Activated naive CD8-positive, alpha-beta T cell treated with anti-CD3 and anti-CD28 coated beads, Interleukin-2, amount 50 U/mL, for 16 hours (primary cell): ENCODE data around the gene TCF15.
"Not testable (repeated sequence)": the region's sequence is repeated elsewhere in the genome, so short reads cannot be mapped to it uniquely, and the experiment has no call there.

ENCODE experiments used
- DNase-seq: peaks from one replicate; pipeline ENCODE4 v3.0.0-alpha.2; 2020; ENCODE audit warnings: low read depth, low spot score

TCF15 gene

DNA sequence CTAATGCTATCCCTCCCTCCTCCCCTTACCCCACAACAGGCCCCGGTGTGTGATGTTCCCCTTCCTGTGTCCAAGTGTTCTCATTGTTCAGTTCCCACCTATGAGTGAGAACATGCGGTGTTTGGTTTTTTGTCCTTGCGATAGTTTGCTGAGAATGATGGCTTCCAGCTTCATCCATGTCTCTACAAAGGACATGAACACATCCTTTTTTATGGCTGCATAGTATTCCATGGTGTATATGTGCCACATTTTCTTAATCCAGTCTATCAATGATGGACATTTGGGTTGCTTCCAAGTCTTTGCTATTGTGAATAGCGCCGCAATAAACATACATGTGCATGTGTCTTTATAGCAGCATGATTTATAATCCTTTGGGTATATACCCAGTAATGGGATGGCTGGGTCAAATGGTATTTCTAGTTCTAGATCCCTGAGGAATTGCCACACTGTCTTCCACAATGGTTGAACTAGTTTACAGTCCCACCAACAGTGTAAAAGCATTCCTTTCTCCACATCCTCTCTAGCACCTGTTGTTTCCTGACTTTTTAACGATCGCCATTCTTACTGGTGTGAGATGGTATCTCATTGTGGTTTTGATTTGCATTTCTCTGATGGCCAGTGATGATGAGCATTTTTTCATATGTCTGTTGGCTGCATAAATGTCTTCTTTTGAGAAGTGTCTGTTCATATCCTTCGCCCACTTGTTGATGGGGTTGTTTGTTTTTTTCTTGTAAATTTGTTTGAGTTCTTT is 31.0 kb downstream of the TCF15 start:
- not testable (repeated sequence) for DNase-seq

DNA sequence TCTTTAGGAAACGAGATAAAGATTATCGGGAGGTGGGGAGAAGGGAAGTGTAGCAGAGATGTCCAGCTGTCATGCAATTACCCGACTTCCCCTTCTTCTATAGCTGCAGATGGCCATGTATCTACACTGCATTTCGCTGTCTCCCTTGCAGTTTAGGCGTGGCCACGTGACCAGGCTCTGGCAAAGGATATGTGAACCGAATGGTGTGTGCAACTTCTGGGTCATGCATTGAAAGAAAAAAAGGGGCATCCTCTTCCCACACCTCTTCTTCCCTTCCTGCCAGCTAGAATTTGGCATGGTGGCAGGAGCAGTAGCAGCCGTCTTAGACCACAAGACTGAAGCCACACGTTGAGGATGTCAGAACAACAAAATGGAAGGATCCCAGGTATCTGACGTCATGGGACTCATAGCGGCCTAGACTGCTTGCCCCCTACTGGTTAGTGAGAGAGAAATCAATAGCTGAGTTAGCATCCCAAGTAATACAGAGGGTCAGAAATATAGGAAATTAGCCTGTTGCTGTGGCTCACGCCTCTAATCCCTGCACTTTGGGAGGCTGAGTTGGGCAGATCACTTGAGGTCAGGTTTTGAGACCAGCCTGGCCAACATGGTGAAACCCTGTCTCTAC is 32.8 kb downstream of the TCF15 start:
- no peak for DNase-seq

DNA sequence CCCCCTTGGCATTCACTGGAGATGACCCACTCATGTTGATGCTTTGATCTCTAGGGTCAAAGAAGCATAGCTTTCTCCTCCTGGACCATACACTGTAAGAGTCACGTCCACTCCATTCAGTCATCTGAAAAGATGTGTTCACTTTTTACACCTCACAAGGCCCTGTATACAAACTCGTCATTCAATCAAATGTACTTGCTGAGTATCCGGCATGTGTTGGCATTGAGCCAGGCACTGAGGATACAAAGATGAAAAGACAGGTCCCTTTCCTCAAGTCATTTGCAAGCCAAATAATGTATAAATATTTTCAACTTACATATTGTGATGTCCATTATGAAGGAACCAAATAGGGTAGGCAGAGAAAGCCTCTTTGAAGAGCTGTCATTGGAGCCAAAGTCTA is 34.0 kb downstream of the TCF15 start:
- DNase-seq = no peak

DNA sequence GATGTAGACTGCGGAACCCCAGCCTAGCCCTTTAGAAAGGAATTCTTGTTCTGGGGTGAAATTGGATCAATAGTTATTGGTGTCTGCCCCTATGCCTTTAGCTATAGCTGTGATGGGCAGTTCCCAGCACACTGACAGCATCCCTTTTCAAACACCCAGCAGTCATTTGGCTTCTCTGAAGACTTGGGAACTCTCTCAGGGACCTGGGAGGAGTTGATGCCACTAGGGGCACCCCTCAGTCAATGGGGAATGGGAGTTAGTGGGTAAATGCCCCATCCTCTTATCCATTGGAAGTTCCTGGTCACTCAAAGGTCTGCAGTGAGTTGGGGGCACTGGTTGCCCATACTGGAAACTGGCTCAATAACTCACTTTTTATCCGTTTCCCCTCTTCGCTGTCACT is 34.9 kb downstream of the TCF15 start:
- no peak for DNase-seq

DNA sequence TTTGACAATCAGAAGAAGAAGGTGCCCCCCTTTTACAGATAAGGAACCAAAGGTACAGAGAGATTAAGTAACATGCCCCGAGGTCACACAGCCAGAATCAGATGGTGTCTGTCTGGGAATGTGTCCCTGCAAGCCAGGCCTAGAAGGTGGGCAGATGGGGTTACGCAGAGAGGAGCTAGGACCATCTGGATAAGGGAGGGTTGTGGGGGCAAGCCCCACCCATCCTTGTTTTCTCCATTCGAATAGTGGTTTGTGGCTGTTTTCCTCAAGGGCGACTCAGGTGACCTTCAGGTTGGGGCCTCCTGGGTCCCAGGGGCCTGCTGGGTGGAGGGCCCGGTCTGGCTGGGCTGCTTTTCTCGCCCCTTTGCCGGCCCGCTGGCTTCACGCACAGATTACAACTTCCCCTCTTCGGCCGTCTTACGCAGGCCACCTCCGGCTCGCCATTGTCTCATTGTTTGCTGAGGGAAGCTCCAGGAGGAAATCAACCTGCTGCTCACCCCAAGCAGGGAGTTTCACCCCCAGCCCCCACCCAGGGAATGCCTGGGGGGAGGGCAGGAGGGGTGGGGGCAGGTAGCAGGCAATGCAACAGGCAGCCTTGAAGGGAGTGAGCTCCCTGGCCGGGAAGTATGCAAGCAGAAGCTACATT is 35.7 kb downstream of the TCF15 start:
- no peak for DNase-seq

DNA sequence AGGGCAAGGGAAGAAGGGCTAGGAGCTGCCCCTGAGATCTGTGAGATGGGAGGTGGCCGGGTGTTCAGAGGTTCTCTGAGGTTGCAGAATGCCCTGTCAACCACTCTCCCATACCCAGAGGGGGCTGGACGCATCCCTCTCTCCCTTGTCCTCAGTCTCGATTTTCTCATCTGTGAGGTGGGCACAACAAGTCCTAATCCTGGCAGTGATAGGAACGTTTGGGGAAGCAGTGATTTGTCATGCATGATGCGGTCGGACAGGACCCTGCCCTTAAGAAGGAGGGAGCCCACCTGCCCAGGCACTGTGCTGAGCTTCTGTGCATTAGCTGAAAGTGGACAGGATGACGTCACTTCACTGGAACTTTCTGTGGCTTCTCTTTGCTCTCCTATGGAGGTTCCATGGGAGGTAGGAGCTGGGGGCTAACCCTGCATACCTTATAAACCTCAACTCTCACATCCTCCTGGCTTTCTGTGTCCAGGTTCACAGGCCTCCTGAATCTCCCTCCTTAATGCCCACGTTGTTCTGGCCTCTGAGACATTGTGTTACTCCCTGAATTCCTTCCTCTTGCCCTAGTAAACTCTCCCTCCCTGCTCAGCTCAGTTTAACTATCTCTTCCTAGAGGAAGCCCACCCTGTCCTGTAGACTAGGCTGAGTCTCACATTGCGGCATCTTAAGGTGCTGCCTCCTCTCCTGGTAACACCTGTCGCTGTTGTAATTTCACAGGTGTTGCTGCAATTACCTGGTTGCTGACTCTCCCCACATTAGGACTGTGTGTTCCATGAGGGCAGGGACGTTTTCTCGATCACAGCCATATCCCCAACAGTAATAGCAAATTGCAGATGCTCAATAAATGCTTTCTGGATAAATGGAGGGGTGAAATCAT is 36.5 kb downstream of the TCF15 start:
- DNase-seq = no peak

DNA sequence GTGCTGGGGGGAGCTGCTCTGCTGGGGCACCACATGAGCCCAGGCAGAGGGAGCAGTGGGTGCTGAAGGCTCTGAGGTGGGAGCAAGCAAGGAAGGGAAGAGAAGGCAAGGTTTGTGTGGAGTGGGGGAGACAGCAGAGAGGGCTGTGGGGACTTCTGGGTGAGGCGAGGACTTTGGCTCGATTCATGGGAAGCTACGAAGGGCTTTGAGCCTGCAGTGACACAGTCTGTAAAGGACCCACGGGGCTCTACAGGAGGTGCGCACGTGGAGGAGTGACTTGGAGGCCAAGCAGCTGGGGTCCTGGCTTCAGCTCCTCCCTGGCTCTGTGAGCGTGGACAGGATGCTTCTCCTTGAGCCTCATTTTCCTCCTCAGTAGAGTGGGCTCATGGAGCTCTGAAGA is 37.4 kb downstream of the TCF15 start:
- DNase-seq = no peak

DNA sequence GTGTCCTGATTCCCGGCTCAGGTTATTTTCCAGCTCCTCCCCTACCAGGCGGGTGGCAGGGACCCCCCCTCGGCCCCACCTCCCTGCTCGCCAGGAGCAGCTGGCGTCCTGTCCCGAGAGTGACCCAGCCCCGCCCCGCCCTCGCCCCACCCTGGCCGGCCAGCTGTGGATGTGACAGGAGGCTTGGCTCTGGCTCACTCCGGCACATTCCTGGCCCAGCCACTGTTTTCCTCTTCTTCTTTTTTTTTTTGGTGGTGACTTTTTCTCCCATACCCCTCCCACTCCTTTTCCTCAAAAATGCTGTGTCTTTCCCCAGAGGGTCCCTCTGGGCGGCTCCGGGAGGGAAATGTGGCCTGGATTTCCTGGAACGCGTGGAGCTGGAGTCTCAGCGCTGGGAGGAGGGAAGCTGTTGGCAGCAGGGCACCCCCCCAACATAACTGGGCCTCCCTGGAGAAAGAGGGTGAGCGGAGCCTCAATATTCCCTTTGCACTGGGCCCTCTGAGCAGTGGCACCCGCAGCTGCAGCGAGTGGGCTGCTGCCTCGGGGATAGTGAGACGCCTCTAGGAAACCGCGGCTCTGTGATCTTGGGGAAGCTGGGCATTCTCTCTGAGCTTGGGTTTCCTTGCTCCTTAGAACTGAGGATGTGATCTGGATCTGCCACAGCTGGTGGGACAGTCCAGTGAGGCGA is 38.2 kb downstream of the TCF15 start:
- no peak for DNase-seq

DNA sequence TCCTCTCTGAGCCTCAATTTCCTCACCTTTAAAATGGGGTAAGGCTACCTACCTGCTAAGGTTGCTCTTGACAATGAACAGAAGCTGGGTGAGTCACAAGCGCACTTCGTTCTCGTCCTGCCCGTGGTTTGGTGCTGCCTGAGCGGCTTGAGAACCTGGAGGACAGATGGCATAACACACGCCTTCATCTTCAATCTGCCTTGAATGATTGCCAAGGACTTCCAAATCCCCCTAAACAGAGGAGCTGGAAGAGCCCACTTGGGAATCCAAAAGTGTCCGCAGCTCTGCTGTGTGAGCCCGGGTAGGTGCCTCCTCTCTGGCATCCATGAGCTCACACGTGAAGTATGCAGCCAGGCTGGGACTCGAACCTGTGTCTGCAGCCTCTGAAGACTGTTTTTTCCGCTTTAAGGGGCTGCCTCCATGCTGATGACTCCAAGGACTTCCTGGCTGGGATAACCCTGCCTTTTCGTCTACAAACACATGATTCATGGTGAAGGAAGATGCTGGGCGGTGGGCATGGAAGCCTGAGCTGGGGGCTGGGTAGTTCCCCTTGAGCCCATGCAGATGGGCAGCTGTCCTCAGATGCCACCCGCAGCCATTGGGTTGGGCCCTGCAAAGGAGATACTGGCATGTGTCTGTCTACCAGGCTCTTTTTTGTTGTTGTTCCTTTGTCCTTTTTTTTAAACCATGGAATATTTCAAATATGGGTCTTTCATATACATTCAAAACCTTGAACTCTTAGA is 41.3 kb downstream of the TCF15 start:
- DNase-seq = no peak

DNA sequence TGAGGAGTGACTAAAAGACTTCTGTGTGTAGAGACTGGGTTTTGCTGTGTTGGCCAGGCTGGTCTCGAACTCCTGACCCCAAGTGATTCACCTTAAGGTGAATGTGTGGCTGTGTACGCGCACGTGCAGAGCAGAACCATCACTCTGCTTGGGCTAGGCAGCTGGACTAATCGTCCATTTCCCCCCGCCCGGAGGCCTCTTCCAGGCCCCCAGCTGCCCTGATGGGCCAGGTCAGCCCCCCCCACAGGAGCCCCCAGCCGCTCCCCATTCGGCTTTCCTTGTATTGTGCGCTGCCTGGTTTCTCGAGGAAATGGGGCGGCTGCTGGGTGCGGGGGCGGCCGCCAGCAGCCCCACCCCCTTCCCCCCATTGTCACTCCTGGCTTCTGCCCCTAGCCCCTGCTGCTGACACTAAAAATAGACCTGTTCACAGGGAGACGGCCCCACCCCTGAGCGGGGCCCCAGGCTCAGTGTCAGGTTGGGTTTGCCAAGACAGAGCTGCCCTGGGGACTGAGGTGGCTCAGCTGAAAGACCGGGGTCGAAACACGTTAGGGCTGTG is 41.9 kb downstream of the TCF15 start:
- DNase-seq = no peak

DNA sequence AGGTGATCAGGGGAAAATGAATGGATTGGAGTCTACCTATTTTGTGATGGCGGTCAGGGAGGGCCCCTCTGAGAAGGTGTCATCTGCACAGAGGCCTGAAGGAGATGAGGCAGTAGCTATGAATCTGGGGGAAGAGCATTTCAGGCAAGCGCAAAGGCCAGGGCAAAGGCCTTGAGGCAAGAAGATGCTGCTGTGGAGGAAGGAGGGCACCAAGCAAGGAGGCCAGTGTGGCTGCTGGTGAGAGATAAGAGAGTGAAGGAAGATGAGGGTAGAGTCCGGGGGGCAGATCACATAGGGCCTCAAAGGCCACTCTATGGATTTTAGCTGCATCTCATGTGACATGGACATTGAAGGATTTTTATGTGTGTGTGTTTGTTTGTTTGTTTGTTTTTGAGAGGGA is 45.9 kb downstream of the TCF15 start:
- DNase-seq = no peak

DNA sequence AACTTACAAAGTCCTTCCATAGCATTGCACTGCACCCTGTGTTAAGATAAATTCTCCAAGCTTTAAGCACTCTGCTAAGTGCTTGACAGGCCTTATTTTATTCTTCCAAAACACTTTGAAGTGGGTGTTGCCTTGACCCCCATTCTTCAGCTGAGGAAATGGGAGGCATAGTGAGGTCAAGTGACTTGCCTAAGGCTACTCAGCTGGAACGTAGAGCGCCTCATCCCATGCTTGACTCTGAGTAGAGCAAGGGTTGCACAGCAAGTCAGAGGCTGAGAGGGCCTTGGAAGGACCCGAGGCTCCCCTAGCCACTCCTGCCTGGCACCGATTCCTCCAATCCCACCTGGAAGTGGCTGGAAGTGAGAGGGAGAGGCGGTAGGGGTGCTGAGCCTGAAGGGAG is 46.9 kb downstream of the TCF15 start:
- no peak for DNase-seq

DNA sequence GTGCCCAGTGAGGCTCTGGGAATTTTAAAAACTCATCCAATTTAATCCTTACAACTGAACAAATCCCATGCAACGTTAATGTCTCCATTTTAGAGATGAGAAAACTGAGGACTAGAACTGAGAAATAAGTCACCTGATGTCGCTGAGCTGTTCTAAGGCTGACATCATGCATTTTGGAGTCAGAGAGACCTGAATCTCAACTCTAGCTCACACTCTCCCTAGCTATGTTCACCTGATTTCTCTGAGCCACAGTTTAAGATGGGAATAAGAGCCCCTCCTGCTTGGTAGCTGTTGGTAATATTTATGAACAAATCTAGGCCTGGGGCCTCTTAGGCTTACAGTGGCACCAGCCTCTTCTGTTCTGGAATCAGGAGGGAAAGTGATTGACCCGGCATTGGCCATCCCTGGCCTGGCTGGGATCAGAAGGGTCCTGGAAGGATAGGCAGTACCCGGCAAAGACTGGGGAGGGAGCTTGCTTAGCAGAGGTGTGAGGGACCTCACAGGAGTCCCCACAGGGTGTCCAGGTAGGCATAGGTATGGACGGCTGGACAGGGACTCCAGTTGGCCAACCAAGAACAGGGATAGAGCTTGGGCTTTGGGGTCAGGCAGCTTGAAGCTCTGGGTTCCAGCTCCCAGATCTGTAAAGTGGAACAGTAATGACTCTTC is 47.7 kb downstream of the TCF15 start:
- no peak for DNase-seq

DNA sequence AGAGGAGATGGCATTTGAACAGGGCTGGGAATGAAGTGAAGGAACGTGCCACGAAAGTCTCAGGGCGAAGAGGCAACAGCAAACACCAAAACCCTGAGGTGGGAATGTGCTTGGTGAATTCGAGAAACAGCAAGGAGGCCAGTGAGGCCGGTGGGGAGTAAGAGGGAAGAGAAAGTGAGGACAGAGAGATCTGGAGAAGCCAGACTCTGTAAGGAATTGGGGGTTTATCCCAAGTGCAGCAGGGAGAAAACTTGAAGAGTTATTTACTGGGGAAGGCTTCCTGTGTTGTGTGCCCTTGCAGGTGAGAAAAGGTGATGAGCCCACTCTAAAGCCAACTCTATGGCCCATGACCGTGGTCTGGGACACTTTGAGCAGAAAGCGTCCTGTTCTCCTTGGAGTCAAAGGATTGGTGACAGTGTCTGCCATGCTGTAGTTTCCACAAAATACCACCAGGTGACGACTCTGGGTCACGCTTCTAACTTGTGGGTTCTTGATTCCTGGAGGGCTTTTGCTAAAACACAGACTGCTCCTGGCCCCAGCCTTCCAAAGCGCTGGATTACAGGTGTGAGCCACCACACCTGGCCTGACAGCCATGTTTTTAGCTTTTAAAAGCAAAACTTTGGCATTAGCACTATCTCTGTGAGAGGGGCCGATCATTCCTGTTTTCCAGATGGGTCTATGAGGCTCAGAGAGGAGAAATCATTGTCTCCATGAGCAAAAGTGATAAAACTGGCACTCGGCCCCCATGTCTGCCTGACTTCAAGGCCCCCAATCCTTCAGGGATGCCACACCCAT is 48.5 kb downstream of the TCF15 start:
- DNase-seq = peak; percentile 14

DNA sequence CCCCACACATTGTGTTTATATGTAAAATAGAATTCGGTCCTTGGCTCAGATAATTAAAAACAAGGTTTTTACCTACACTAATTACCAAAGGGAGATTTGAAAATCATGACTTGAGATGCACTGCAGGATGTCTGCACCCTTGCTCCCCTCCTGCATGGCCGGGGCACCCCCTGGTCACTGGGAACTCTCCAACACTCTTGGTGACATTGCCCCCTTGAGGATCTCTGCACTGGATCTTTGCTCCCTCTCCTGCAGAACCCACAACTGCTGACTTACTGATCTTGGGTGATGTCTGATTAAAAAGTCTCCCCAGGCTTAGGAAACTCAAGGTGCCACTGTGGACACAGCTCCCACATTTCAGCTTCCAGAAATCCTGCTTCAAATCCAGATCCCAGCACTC is 49.4 kb downstream of the TCF15 start:
- no peak for DNase-seq

DNA sequence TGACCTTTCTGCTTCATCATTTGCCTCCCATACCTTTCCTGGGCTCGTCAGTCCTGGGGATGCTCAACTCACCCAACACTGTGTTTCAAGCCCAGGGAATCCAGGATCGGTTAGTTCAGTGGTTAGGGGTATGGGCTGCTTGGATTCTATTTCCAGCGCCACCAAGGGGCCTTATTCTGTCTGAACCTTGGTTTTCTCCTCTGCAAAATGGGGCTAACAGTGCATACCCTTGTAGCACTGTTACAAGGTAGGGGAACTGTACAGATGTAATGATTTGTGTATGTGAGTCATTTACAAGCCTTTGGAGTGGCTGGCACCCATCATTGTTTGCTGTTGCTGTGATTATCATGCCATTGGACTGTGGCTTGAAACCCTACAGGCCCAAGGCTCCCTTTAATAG is 52.0 kb downstream of the TCF15 start:
- no peak for DNase-seq

DNA sequence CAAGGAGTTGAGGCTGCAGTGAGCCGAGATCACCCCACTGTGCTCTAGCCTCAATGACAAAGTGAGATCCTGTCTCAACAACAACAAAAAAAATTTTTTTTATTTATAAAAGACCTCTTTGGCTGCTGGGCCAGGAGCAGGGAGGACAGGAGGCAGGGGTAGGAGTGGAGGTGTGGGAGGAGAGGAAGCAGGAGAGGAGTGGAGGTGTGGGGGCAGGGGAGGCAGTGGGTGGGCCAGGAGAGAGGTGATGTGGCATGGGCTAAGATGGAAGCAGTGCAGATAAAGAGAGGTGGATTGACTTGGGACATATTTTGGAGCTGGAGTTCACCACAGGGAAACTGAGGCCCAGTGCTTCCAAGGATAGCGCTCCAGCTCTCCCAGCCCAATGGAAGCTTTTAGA is 53.1 kb downstream of the TCF15 start:
- no peak for DNase-seq

DNA sequence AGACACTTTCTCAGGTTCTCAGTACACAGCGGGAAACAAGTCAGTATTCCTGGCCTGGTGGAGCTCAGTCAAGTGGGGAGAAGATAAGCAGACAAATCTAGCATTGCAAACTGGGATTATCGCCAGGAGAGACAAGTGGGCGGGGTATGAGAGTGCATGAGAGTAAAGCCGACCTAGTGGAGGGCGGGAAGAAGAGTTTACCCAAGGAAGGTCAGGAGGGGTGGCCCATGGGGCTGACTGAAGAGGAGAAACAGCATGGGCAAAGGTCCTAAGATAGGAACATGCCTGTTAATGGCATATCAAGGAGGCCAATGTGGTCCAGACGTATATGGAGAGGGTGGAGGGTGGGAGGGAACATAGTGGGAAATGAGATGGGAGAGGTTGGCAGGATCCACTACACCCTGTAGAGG is 54.1 kb downstream of the TCF15 start:
- DNase-seq = no peak
